HG02885 (cell line): ENCODE data around the gene LRRC46.

Source experiments
- ATAC-seq: cut with Tn5 transposase; IDR thresholded peaks from one replicate; pipeline ENCODE4 v1.9.1; 2021; ENCODE audit warnings: mild to moderate bottlenecking; ENCODE audit not compliant: unreplicated experiment, poor library complexity

Gene LRRC46

DNA sequence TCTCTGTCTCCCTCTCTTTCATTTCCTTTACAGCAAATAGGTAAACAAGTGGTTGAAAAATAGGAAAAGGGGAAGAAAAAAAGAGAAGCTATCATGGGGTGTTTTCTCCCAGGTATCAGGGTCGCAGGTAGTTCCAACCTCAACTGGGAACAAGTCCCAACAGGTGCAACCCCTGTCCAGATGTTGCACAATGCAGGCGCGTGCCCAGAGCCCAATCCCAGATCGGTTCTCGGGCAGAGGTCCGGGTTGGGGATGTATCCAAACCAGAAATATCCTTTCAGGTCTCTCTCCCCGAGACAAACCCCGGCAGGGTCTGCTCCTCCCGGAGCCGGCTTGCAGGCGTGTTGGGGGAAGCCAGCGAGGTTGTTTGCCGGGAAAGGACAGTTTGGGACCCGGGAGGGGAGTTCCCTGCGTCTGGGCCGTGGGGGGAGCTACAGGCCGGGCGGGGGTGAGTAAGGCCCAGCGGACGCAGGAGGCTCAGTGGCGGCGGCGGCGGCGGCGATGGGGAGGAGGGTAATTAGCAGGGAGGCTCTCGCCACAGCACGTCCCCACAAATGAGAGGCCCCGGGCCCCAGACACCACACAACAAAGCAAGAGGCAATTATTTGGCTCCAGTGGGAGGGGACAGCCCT is 40.7 kb downstream of the LRRC46 start:
- ATAC-seq = no peak

DNA sequence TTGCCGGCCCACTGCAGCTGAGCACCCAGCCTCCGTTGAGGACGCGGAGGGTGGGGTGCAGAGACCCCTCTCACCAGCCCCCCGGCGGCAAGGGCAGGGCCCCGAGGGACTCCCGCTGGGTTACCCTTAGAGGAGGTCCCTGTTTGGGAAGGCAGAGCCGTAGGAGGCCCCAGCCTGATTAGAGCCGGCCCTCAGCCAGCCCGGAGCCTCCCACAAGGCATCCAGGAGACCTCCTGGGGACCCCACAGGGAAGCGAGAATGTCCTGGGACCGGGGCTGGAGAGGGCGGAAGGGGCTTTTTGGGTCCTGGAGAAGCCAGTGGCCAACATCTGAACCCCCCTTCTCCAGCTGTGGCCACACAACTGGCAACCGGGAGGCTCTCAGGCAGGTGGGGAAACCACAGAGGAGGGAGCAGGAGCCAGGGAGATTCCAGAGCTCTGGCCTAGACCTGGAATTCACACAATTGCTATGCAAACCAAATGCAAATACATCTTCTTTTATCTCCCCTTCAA is 41.2 kb downstream of the LRRC46 start:
- ATAC-seq = no peak

- no peak for ATAC-seq
These were observed 42.0 kb downstream of the LRRC46 start for GRCh38 chr17:47873200-47874090.

- no peak for ATAC-seq
These were observed 43.8 kb downstream of the LRRC46 start for GRCh38 chr17:47875011-47875985.

- ATAC-seq = no peak
These were observed 46.0 kb downstream of the LRRC46 start for GRCh38 chr17:47877368-47878034.

DNA sequence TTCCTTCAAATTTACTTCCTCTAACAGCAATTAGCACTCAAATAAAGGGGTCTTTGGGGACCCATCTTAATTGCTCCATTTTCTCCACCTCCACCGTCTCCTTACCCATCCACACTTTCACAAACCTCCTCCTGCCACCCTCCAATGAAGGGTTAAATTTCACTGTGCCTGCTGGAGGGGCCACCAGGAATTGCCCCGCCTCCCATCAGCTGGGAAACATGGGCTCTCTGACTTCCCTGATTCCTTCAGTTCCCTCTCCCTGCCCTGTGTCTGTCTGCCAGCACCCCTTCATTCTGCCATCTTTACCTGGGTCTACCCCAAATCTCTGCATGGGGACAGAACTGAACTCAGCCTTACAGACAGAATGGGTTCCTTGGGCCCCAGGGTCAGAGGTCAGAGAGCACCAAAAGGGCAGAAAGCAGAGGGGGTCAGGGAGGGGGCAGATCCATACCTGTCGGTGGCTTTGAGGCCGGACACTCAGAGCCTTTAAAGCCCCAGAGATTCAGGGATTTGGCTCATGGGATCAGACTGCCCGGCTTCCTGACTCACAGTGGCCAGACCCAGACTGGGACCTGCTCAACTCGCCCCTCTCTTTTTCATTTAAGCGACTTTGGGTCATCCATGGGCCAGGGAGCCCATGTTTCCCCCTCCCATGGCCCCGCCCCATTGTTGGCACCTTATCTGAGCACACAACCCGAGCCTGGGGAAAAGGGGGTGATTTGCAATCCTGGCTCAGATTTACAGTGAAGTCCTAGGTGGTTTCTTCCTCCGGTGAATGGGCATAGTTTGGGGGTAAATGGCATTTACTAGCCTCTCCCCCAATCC is 46.9 kb downstream of the LRRC46 start:
- ATAC-seq = no peak

DNA sequence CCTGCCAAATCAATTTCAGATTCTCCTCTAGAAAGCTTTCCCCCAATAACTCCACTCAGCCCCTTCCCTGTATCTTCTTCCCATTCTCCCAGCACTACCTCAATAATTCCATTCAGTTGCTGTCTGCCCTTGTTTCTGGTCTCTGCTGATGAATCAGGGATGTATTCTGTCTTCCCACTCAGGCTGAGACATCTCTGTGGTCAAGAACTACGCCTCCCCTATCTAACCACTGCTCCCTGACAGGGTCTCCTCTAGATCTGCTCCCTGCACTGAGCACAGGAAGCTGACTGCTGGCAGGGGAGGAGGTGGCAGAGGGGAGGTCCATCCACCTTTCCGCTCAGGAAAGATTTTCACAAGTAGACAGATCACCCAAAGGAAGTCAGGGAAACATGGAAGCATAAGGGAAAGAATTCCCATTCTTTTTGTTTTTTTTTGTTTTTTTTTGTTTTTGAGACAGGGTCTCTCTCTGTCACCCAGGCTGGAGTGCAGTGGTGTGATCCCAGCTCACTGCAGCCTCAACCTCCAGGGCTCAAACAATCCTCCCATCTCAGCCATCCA is 47.6 kb downstream of the LRRC46 start:
- no peak for ATAC-seq

DNA sequence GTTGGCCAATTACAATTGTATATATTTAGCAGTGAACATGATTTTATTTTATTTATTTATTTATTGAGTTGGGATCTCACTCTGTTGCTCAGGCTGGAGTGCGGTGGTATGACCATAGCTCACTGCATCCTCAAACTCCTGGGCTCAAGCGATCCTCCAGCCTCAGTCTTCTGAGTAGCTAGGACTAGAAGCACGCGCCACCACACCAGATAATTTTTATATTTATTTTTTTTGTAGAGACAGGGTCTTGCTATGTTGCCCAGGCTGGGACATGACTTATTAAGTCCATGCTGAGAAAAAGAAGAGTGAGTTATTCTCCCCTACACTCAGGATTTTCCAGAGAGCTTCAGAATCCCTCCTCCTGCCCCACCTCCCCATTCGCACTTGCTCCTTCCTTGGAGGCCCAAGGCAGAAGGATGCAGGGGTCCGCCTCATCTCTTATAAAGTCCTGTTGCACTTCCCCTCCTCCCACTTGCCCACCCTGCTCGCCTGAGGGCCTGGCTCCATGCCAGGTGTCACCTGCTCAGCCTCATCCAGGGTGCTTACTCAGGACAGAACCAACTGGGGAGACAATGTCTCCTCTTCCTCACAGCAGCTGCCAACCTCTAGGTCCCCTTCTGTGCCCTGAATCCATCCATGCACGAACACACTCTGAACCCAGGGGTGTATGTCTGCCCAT is 48.4 kb downstream of the LRRC46 start:
- ATAC-seq = no peak

- ATAC-seq = no peak
These were observed 50.8 kb downstream of the LRRC46 start for GRCh38 chr17:47882247-47882646.

DNA sequence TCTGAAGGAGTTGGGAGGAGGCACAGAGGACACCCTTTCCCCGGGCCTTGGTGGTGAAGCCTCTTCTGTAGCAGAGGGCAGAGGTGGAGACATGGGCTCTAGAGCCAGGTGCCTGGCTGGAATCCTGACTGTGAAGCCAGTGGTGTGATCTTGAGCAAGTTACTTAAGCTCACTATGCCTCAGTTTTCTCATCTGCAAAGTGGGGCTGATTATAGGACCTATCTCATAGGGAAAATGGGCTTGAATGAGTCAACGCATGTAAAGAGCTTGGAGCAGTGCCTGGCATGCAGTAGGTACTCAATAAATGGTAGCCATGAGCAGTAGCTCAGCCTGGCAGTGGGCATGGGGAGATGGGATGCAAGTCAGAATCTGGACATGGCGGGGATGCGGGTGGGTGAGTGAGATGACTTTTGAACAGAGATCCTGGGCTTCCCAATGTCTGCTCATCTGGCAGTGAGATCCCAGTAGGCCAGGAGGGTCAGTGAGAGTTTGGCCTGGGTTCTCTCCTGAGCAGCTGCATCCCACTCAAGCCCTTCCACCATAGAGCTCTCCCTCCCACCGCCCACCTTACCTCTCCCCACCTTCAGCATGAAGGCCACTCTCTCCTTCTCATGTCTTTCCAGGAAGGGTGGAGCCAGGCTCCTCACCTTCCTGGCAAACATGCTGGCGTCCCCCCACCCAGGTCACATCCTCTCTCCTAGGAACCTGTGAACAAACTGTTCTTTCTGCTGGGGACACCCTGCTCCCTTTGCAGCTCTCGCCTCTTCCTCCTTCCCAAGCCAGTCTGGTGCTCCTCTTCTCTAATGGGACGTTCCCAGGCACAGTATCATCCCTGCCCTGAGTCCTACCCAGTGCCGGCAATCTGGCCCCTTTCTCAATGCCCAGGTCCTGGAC is 51.5 kb downstream of the LRRC46 start:
- no peak for ATAC-seq

DNA sequence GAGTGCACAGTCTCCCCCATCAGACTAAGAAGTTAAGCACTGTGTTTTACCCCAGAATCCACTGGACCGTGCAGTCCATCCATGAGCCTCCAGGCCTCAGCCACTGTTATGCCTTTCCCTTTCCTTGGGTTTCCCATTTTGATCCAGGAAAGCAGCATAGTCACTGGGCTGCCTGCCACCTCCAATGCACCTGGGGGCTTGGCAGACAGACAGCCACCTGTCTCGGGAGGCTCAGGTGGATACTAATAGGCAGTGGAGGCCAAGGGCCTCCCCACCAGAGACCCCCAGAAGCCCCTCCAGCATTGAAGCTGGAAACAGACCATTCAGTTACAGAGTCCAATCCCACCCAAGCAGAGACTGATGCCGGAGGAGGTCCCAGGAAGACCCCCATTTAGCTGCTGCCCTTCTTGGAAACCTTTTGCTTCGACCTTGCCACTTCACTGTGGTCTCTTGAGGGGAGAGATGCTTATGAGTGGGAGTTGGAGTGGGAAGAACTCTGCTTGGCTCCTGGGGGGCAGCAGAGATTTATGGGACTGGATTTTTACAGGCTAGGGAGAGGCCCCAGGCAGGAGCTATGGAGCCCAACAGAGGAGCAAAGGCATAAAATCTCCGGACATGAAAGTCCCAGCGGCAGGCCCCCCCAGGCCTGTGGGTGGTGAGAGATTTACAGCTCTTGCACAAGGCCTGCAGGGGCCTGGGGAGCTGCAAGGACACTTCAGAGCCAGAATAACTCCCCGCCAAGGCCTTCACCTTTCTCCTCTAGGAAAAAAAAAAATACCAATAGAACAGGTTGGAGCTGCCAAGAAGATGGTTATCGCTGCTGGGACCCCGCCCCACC is 52.3 kb downstream of the LRRC46 start:
- ATAC-seq = no peak

- ATAC-seq = no peak
These were observed 52.9 kb downstream of the LRRC46 start for GRCh38 chr17:47884427-47884740.

DNA sequence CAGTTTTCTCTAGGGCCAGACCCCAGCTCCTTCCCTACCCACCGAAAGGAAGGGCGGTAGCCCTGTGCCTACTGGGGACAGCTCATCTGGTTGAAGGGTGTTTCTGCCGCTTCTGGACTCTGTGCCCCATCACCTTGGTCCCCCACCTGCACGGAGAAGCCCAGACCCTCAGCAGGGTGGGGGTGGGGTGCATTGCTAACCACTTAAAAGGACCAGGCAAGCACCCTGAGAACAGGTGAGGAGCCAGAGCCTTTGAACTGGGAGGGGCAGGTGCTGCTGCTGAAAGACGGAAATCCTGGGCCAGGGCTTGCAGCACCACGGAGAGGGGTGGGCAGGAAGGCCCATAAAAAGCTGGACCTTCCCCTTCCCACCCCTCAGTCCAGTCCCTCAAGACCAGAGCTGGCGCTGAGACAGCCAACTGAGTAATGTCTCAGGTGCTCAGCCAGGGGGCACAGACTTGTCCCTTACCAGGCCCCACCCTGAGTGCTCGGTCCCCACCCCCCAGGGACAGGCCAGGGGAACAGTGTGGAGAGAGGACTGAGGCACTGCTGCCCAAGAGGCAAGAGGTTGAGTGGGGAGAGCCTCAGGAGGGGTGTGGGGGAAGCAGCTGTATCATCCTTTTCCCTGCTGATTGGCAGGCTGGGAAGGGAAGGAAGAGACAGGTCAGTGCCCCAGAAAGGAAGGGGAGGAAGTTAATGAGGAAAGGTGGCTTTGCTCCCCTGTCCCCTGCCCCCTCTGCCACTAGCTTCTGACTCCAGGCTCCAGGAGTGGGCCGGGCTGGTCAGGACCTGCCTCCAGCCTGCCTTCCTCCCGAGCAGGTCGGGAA is 53.6 kb downstream of the LRRC46 start:
- ATAC-seq = no peak
